Stimulated activated naive B cell treated with anti-CD40 and anti-IgM and Interleukin-4, amounts not matched to agents 10 μg/mL and 1 μg/mL and 100 μg/mL, for 72 hours (primary cell): ENCODE results near the gene APBB1.
A peak's percentile ranks its signal among the peaks of the same experiment; 100 is the strongest.
"Not testable (repeated sequence)": the region's sequence is repeated elsewhere in the genome, so short reads cannot be mapped to it uniquely, and the experiment has no call there.

Source experiments
- ATAC-seq, 2 donors: fragments of 150-1000 bp; cut with Tn5 transposase; replicated peaks; 2 replicates each; pipeline ENCODE4 v1.10.0; 2021; ENCODE audit warnings: moderate library complexity in 1 of 2
- DNase-seq: peaks from one replicate; pipeline ENCODE4 v3.0.0; 2021
- H3K27ac Mint-ChIP-seq: one replicate; pipeline ENCODE4 v1.8.0; 2022; ENCODE audit warnings: mild to moderate bottlenecking, mixed read lengths
- H3K27me3 Mint-ChIP-seq, 2 donors: one replicate each; pipeline ENCODE4 v1.8.0; 2022; ENCODE audit warnings: mixed read lengths in 2 of 2
- H3K36me3 Mint-ChIP-seq, 2 donors: one replicate each; pipeline ENCODE4 v1.8.0; 2022; ENCODE audit warnings: mixed read lengths in 2 of 2, mild to moderate bottlenecking in 1 of 2
- H3K4me1 Mint-ChIP-seq, 2 donors: one replicate each; pipeline ENCODE4 v1.8.0; 2022; ENCODE audit warnings: mixed read lengths in 2 of 2, mild to moderate bottlenecking in 1 of 2
- H3K4me3 Mint-ChIP-seq, 2 donors: one replicate each; pipeline ENCODE4 v1.8.0; 2022; ENCODE audit warnings: mild to moderate bottlenecking in 2 of 2, mixed read lengths in 2 of 2, moderate library complexity in 1 of 2
- H3K9me3 Mint-ChIP-seq, 2 donors: one replicate each; pipeline ENCODE4 v1.8.0; 2022; ENCODE audit warnings: mixed read lengths in 2 of 2, mild to moderate bottlenecking in 1 of 2

APBB1 gene

GRCh38 chr11:6405846-6406245 is 13.0 kb downstream of the APBB1 start:
- Mint-ChIP-seq H3K4me3 (no peak overlapping the region), H3K36me3 (peaks cover 0 to 7% of the 10 kb centered on the region in 2 donors), H3K27ac (no peak overlapping the region), H3K9me3 (no peaks in the 10 kb centered on the region), H3K4me1 (peaks cover 40 to 61% of the 10 kb centered on the region in 2 donors), H3K27me3 (no peaks in the 10 kb centered on the region)
- DNase-seq (no peak), ATAC-seq (no peak)

- no peak for ATAC-seq
Measured at GRCh38 chr11:6405052-6405667, 13.7 kb downstream of the APBB1 start.

GRCh38 chr11:6404342-6405051 is 14.4 kb downstream of the APBB1 start:
- no peaks in the 10 kb centered on the region for H3K9me3 Mint-ChIP-seq
- peak overlapping the region; percentile 72 for H3K27ac Mint-ChIP-seq
- H3K4me3 Mint-ChIP-seq, result no peak overlapping the region
- H3K36me3 Mint-ChIP-seq, result peaks cover 1 to 5% of the 10 kb centered on the region in 2 donors
- DNase-seq (no peak), ATAC-seq (no peak)
- peaks cover 42 to 61% of the 10 kb centered on the region in 2 donors for H3K4me1 Mint-ChIP-seq
- no peaks in the 10 kb centered on the region for H3K27me3 Mint-ChIP-seq

More at GRCh38 chr11:6405052-6405667, 13.7 kb downstream of the APBB1 start:
- no peak for DNase-seq
- Mint-ChIP-seq H3K27ac (peak overlapping the region; percentile 72), H3K27me3 (no peaks in the 10 kb centered on the region), H3K9me3 (no peaks in the 10 kb centered on the region), H3K36me3 (peaks cover 0 to 7% of the 10 kb centered on the region in 2 donors), H3K4me3 (no peak overlapping the region), H3K4me1 (peaks cover 42 to 61% of the 10 kb centered on the region in 2 donors)

- Mint-ChIP-seq H3K36me3 (peaks cover 8% of the 10 kb centered on the region in 2 donors), H3K27me3 (no peaks in the 10 kb centered on the region), H3K4me3 (no peak overlapping the region), H3K9me3 (no peaks in the 10 kb centered on the region), H3K4me1 (peaks cover 42 to 61% of the 10 kb centered on the region in 2 donors), H3K27ac (no peak overlapping the region)
- ATAC-seq, result no peak
- DNase-seq, result no peak
Measured at GRCh38 chr11:6403539-6403938, 15.4 kb downstream of the APBB1 start.

- DNase-seq, result peak; percentile 64
- peak; percentile 96 for ATAC-seq
- H3K27me3 Mint-ChIP-seq, result no peaks in the 10 kb centered on the region
- H3K4me3 Mint-ChIP-seq, result peak overlapping the region; percentile 70 to 79
- peak overlapping the region; percentile 92 for H3K27ac Mint-ChIP-seq
- no peaks in the 10 kb centered on the region for H3K9me3 Mint-ChIP-seq
- H3K36me3 Mint-ChIP-seq, result peaks cover 7 to 8% of the 10 kb centered on the region in 2 donors
- peaks cover 42 to 61% of the 10 kb centered on the region in 2 donors for H3K4me1 Mint-ChIP-seq
Measured at GRCh38 chr11:6402561-6402981, 16.3 kb downstream of the APBB1 start.

GRCh38 chr11:6402061-6402470 is 16.8 kb downstream of the APBB1 start:
- H3K4me1 Mint-ChIP-seq, result peaks cover 40 to 57% of the 10 kb centered on the region in 2 donors
- peak overlapping the region; percentile 92 for H3K27ac Mint-ChIP-seq
- no peaks in the 10 kb centered on the region for H3K27me3 Mint-ChIP-seq
- peaks cover 7 to 8% of the 10 kb centered on the region in 2 donors for H3K36me3 Mint-ChIP-seq
- no peak for DNase-seq
- H3K9me3 Mint-ChIP-seq, result no peaks in the 10 kb centered on the region
- ATAC-seq, result peak; percentile 19 to 41
- H3K4me3 Mint-ChIP-seq, result peak overlapping the region; percentile 70 to 79

- Mint-ChIP-seq H3K36me3 (peaks cover 8% of the 10 kb centered on the region in 2 donors), H3K27me3 (no peaks in the 10 kb centered on the region), H3K4me1 (peaks cover 35 to 51% of the 10 kb centered on the region in 2 donors), H3K9me3 (no peaks in the 10 kb centered on the region), H3K4me3 (no peak overlapping the region), H3K27ac (no peak overlapping the region)
- ATAC-seq, result no peak
- DNase-seq, result no peak
Measured at GRCh38 chr11:6401464-6401863, 17.4 kb downstream of the APBB1 start.

GRCh38 chr11:6400431-6401345 is 18.2 kb downstream of the APBB1 start:
- Mint-ChIP-seq H3K36me3 (peaks cover 12 to 14% of the 10 kb centered on the region in 2 donors), H3K4me3 (no peak overlapping the region), H3K9me3 (no peaks in the 10 kb centered on the region), H3K27me3 (no peaks in the 10 kb centered on the region), H3K27ac (no peak overlapping the region), H3K4me1 (peaks cover 33 to 43% of the 10 kb centered on the region in 2 donors)
- DNase-seq, result no peak
- no peak for ATAC-seq

- Mint-ChIP-seq H3K36me3 (peaks cover 23% of the 10 kb centered on the region in 2 donors), H3K27ac (no peak overlapping the region), H3K9me3 (no peaks in the 10 kb centered on the region), H3K4me3 (no peak overlapping the region), H3K4me1 (peaks cover 19 to 21% of the 10 kb centered on the region in 2 donors), H3K27me3 (no peaks in the 10 kb centered on the region)
- no peak for ATAC-seq
- DNase-seq, result no peak
Measured at GRCh38 chr11:6397636-6398035, 21.3 kb downstream of the APBB1 start.

- H3K4me3 Mint-ChIP-seq, result no peak overlapping the region
- no peak for ATAC-seq
- H3K36me3 Mint-ChIP-seq, result peaks cover 25% of the 10 kb centered on the region in 2 donors
- H3K9me3 Mint-ChIP-seq, result no peaks in the 10 kb centered on the region
- H3K4me1 Mint-ChIP-seq, result peaks cover 15 to 18% of the 10 kb centered on the region in 2 donors
- H3K27me3 Mint-ChIP-seq, result no peaks in the 10 kb centered on the region
- no peak for DNase-seq
- H3K27ac Mint-ChIP-seq, result no peak overlapping the region
Measured at GRCh38 chr11:6397156-6397555, 21.7 kb downstream of the APBB1 start.

- H3K27me3 Mint-ChIP-seq, result no peaks in the 10 kb centered on the region
- no peak for ATAC-seq
- no peaks in the 10 kb centered on the region for H3K9me3 Mint-ChIP-seq
- H3K4me3 Mint-ChIP-seq, result no peak overlapping the region
- no peak for DNase-seq
- no peak overlapping the region for H3K27ac Mint-ChIP-seq
- H3K4me1 Mint-ChIP-seq, result peaks cover 17 to 25% of the 10 kb centered on the region in 2 donors
- H3K36me3 Mint-ChIP-seq, result peaks cover 24 to 25% of the 10 kb centered on the region in 2 donors
Measured at GRCh38 chr11:6395470-6396060, 23.3 kb downstream of the APBB1 start.

- peaks cover 26 to 39% of the 10 kb centered on the region in 2 donors for H3K4me1 Mint-ChIP-seq
- H3K27me3 Mint-ChIP-seq, result no peaks in the 10 kb centered on the region
- peak overlapping the region; percentile 56 for H3K27ac Mint-ChIP-seq
- DNase-seq (no peak), ATAC-seq (no peak)
- H3K4me3 Mint-ChIP-seq, result no peak overlapping the region
- H3K36me3 Mint-ChIP-seq, result peaks cover 19 to 24% of the 10 kb centered on the region in 2 donors
- H3K9me3 Mint-ChIP-seq, result no peaks in the 10 kb centered on the region
Measured at GRCh38 chr11:6393989-6394670, 24.8 kb downstream of the APBB1 start.

- ATAC-seq, H3K27me3 Mint-ChIP-seq, H3K9me3 Mint-ChIP-seq, DNase-seq, H3K27ac Mint-ChIP-seq, H3K4me3 Mint-ChIP-seq: not testable (repeated sequence)
- peaks cover 17 to 18% of the 10 kb centered on the region in 2 donors for H3K36me3 Mint-ChIP-seq
- H3K4me1 Mint-ChIP-seq, result peaks cover 27 to 47% of the 10 kb centered on the region in 2 donors
Measured at GRCh38 chr11:6392251-6392650, 26.6 kb downstream of the APBB1 start.
